IMR-90 (cell line): ENCODE measurements around the gene BIRC5. TPM values are rescaled to one million over a fixed set of nuclear protein-coding genes. Genes with fewer than 3 reads are reported as not detected.

Source experiments
- ATAC-seq: fragments of 200-7000 bp; cut with Tn5 transposase; 2 replicates; pipeline ENCODE4 v1.9.1; 2020; ENCODE audit warnings: low read depth, mild to moderate bottlenecking, moderate library complexity
- BruUV-seq: library from RNA; stranded (reverse); fragments of 400-500 nt; replicated peaks from 2 replicates; lab custom pipeline; 2021; lab: Mats Ljungman, UMichigan
- CTCF ChIA-PET: fragments of 300-600 bp; formaldehyde crosslinking; extraction: SDS; loops from one replicate; lab custom pipeline; 2021; ENCODE audit warnings: antibody characterized with exemption; lab: Yijun Ruan, JAX
- POLR2A ChIA-PET: fragments of 300-600 bp; sonication (Branson Sonifier 250); formaldehyde crosslinking; loops from one replicate; lab custom pipeline; 2022; ENCODE audit warnings: antibody characterized with exemption; ENCODE audit not compliant: unreplicated experiment; lab: Charles Lee
- DNase-seq: peaks from one replicate; pipeline ENCODE4 v3.0.0; 2013
- H2AFZ ChIP-seq: replicated peaks from 2 replicates; pipeline ENCODE3; 2013; ENCODE audit warnings: low read length, mild to moderate bottlenecking; ENCODE audit not compliant: poor library complexity
- H2AK5ac ChIP-seq: 2 replicates; pipeline ENCODE4 v1.6.1; 2013; ENCODE audit warnings: low read depth, low read length, inconsistent platforms
- H2AK9ac ChIP-seq: replicated peaks from 2 replicates; pipeline ENCODE3; 2013; ENCODE audit warnings: mild to moderate bottlenecking, low read depth, low read length, moderate library complexity; ENCODE audit not compliant: poor library complexity
- H2BK120ac ChIP-seq: 2 replicates; pipeline ENCODE4 v1.6.1; 2013; ENCODE audit warnings: low read depth, low read length, inconsistent platforms
- H2BK15ac ChIP-seq: 3 replicates; pipeline ENCODE4 v1.6.1; 2013; ENCODE audit warnings: low read depth, low read length, inconsistent platforms
- H2BK20ac ChIP-seq: 2 replicates; pipeline ENCODE4 v1.6.1; 2013; ENCODE audit warnings: low read depth, mild to moderate bottlenecking, inconsistent platforms, low read length, moderate library complexity
- H2BK5ac ChIP-seq: 2 replicates; pipeline ENCODE4 v1.6.1; 2013; ENCODE audit warnings: mild to moderate bottlenecking, low read depth, low read length, inconsistent platforms; ENCODE audit not compliant: poor library complexity, severe bottlenecking
- H3K14ac ChIP-seq: replicated peaks from 2 replicates; pipeline ENCODE4 v1.6.1; 2013; ENCODE audit warnings: low read depth, low read length, inconsistent platforms
- H3K18ac ChIP-seq: 2 replicates; pipeline ENCODE4 v1.6.1; 2013; ENCODE audit warnings: low read depth, low read length, control low read depth
- H3K23ac ChIP-seq: 2 replicates; pipeline ENCODE4 v1.6.1; 2013; ENCODE audit warnings: low read depth, low read length, inconsistent platforms
- H3K27ac ChIP-seq: 2 replicates; pipeline ENCODE4 v1.5.1; 2013; ENCODE audit warnings: mild to moderate bottlenecking, control low read depth, low read length; ENCODE audit not compliant: insufficient read depth
- H3K27me3 ChIP-seq: 2 replicates; pipeline ENCODE4 v1.6.1; 2013; ENCODE audit warnings: low read length; ENCODE audit not compliant: control insufficient read depth, insufficient read depth
- H3K36me3 ChIP-seq: 2 replicates; pipeline ENCODE4 v1.6.1; 2013; ENCODE audit warnings: low read length, mixed read lengths; ENCODE audit not compliant: control insufficient read depth, insufficient read depth
- H3K4ac ChIP-seq: 2 replicates; pipeline ENCODE4 v1.6.1; 2013; ENCODE audit warnings: low read depth, low read length, inconsistent platforms
- H3K4me1 ChIP-seq: 2 replicates; pipeline ENCODE4 v1.6.1; 2013; ENCODE audit warnings: low read length, mixed read lengths; ENCODE audit not compliant: control insufficient read depth, insufficient read depth
- H3K4me2 ChIP-seq: 2 replicates; pipeline ENCODE4 v1.6.1; 2013; ENCODE audit warnings: low read depth, mild to moderate bottlenecking, control low read depth, low read length, moderate library complexity
- H3K4me3 ChIP-seq: 2 replicates; pipeline ENCODE4 v1.5.1; 2013; ENCODE audit warnings: low read depth, mild to moderate bottlenecking, control low read depth, low read length, moderate library complexity; ENCODE audit not compliant: insufficient read depth
- H3K56ac ChIP-seq: 2 replicates; pipeline ENCODE4 v1.6.1; 2013; ENCODE audit warnings: low read length, inconsistent platforms; ENCODE audit not compliant: insufficient read depth; ENCODE audit errors: extremely low read depth
- H3K79me1 ChIP-seq, 2 experiments: 2 replicates each; pipeline ENCODE4 v1.6.1; 2013; ENCODE audit warnings: low read length in 2 of 2, inconsistent platforms in 1 of 2, low read depth in 1 of 2
- H3K9ac ChIP-seq: 2 replicates; pipeline ENCODE4 v1.6.1; 2013; ENCODE audit warnings: low read depth, low read length, control low read depth
- H3K9me1 ChIP-seq: 2 replicates; pipeline ENCODE4 v1.6.1; 2013; ENCODE audit warnings: low read length, inconsistent platforms; ENCODE audit not compliant: insufficient read depth
- H3K9me3 ChIP-seq: 2 replicates; pipeline ENCODE4 v1.6.1; 2013; ENCODE audit warnings: low read length; ENCODE audit not compliant: control insufficient read depth, insufficient read depth
- H4K20me1 ChIP-seq: 2 replicates; pipeline ENCODE4 v1.6.1; 2013; ENCODE audit warnings: low read length, inconsistent platforms; ENCODE audit not compliant: insufficient read depth
- H4K5ac ChIP-seq: 2 replicates; pipeline ENCODE4 v1.6.1; 2013; ENCODE audit warnings: mild to moderate bottlenecking, low read depth, low read length, control low read depth
- H4K8ac ChIP-seq, 2 experiments: 2 replicates each; pipeline ENCODE4 v1.6.1; 2013; ENCODE audit warnings: low read depth in 2 of 2, low read length in 2 of 2, control low read depth in 1 of 2, inconsistent platforms in 1 of 2
- H4K91ac ChIP-seq: 2 replicates; pipeline ENCODE4 v1.6.1; 2013; ENCODE audit warnings: low read depth, low read length, inconsistent platforms; ENCODE audit not compliant: insufficient read depth
- BHLHE40 ChIP-seq: fragments of 150-350 bp; IDR thresholded peaks from 2 replicates; pipeline ENCODE4 v1.6.1; 2016; ENCODE audit warnings: mild to moderate bottlenecking, low read depth, low read length
- CEBPB ChIP-seq: IDR thresholded peaks from 2 replicates; pipeline ENCODE4 v1.6.1; 2012; ENCODE audit warnings: low read depth, low read length, improper control_type of control experiment
- CHD1 ChIP-seq: IDR thresholded peaks from 2 replicates; pipeline ENCODE4 v1.6.1; 2012; ENCODE audit warnings: low read depth, low read length, improper control_type of control experiment
- ELK1 ChIP-seq: fragments of 150-350 bp; IDR thresholded peaks from 2 replicates; pipeline ENCODE4 v1.6.1; 2016; ENCODE audit warnings: low read depth, mild to moderate bottlenecking, low read length, moderate library complexity, borderline replicate concordance
- MAFK ChIP-seq: IDR thresholded peaks from 2 replicates; pipeline ENCODE4 v1.6.1; 2012; ENCODE audit warnings: low read depth, low read length, improper control_type of control experiment
- MAZ ChIP-seq: IDR thresholded peaks from 2 replicates; pipeline ENCODE4 v1.6.1; 2012; ENCODE audit warnings: low read depth, mild to moderate bottlenecking, low read length, improper control_type of control experiment, moderate library complexity, borderline replicate concordance
- MXI1 ChIP-seq: IDR thresholded peaks from 2 replicates; pipeline ENCODE4 v1.6.1; 2012; ENCODE audit warnings: low read depth, mild to moderate bottlenecking, low read length, moderate library complexity, borderline replicate concordance
- NFE2L2 ChIP-seq: fragments of 150-350 bp; IDR thresholded peaks from 2 replicates; pipeline ENCODE4 v1.6.1; 2016; ENCODE audit warnings: low read depth, mild to moderate bottlenecking, low read length
- RAD21 ChIP-seq: IDR thresholded peaks from 2 replicates; pipeline ENCODE4 v1.6.1; 2012; ENCODE audit warnings: low read length, improper control_type of control experiment
- RFX5 ChIP-seq: IDR thresholded peaks from 2 replicates; pipeline ENCODE4 v1.8.0; 2012; ENCODE audit warnings: low read depth, mild to moderate bottlenecking, low read length, moderate library complexity
- USF2 ChIP-seq: fragments of 150-350 bp; IDR thresholded peaks from 2 replicates; pipeline ENCODE4 v1.6.1; 2017; ENCODE audit warnings: mild to moderate bottlenecking, antibody characterized with exemption, low read length, low read depth
- WGBS, 2 experiments: methylation state at CpG; one replicate each; pipeline versions ENCODE4 v1.1.5 to v1.1.7; 2013; ENCODE audit warnings: missing lambda C conversion rate in 2 of 2; ENCODE audit not compliant: insufficient read length in 1 of 2; ENCODE audit errors: extremely low coverage in 2 of 2; 5-methylcytosine and 5-hydroxymethylcytosine counted together
- dilution Hi-C: fragments of 300-500 bp; cut with HindIII; formaldehyde crosslinking; loops from one replicate; pipeline ENCODE4 v1.14.3; 2018; ENCODE audit warnings: low sequenced_read_pairs; ENCODE audit not compliant: unreplicated experiment
- in situ Hi-C: fragments of 300-500 bp; cut with MboI; formaldehyde crosslinking; loops from 3 replicates; pipeline ENCODE4 v1.14.3; 2019; ENCODE audit warnings: low sequenced_read_pairs, inconsistent platforms, mixed read lengths
- intact Hi-C: fragments of 100-400 bp; cut with micrococcal nuclease; formaldehyde crosslinking; loops from 2 replicates; pipeline ENCODE4 v1.10.0; 2022
- polyA plus RNA-seq, 3 experiments: library from polyadenylated mRNA; depleted of rRNA; stranded (reverse); fragments of >200 nt; gene quantifications; 2 replicates each; pipeline ENCODE4 v1.2.3, GENCODE V29; 2012; ENCODE audit warnings: low replicate concordance in 1 of 3
- total RNA-seq: library from RNA; depleted of rRNA; stranded (reverse); fragments of >200 nt; gene quantifications from 2 replicates; pipeline ENCODE4 v1.2.3, GENCODE V29; 2012

BIRC5 gene
- total and polyA plus RNA-seq, 2 of the 4 experiments (the other 2 are of a cell fraction), result 16.6 to 52.7 TPM

- no peaks in the 10 kb centered on the region; the same call in 1 of the 2 replicates for H3K27me3 ChIP-seq
- H3K9me3 ChIP-seq, result no peaks in the 10 kb centered on the region
- H3K23ac ChIP-seq, result peak overlapping the region; percentile 4; the same call in 1 of the 2 replicates
- ChIA-PET POLR2A (no interaction called here), CTCF (interaction anchor here (0.7 kb wide), 1 partner anchor 8 kb away, joined by 3 read pairs; no protein-coding TSS in a partner anchor)
- H2AFZ ChIP-seq, result peak overlapping the region; percentile 94
- H4K20me1 ChIP-seq, result no peaks in the 10 kb centered on the region
- dilution Hi-C loops (no loop called here), intact Hi-C loops (no loop called here), in situ Hi-C loops (no loop called here)
- peak overlapping the region; percentile 44 for H3K4ac ChIP-seq
- no CpG with 5 or more reads among the region's 5 CpGs for WGBS, 2 experiments
- H2BK120ac ChIP-seq, result no peak overlapping the region
- H3K36me3 ChIP-seq, result no peaks in the 10 kb centered on the region; the same call in 1 of the 2 replicates
- H2BK5ac ChIP-seq, result peak overlapping the region; percentile 69
- peak overlapping the region; percentile 60; the same call in 1 of the 2 replicates for H3K27ac ChIP-seq
- ATAC-seq (no peak), DNase-seq (no peak)
- 0 out of 2 replicates have a peak, but pooled peaks cover 1% of the 10 kb centered on the region for H3K4me1 ChIP-seq
- TF ChIP-seq BHLHE40, result no peak
- no peak for TF ChIP-seq MXI1
- TF ChIP-seq RFX5, result no peak
- no peak for TF ChIP-seq ELK1
- no peak for TF ChIP-seq CHD1
- TF ChIP-seq NFE2L2, result no peak
- no peak for TF ChIP-seq MAZ
- TF ChIP-seq USF2, result no peak
- no peak for TF ChIP-seq RAD21
- no peak for TF ChIP-seq MAFK
- TF ChIP-seq CEBPB, result no peak
- no TSS peak for BruUV-seq
- H3K9me1 ChIP-seq, result 0 out of 2 replicates have a peak, but pooled peaks cover 2% of the 10 kb centered on the region
- H4K5ac ChIP-seq, result no peak overlapping the region; the same call in 1 of the 2 replicates
- peak overlapping the region; percentile 89 for H3K4me3 ChIP-seq
- H3K14ac ChIP-seq, result peak overlapping the region; percentile 10
- H3K18ac ChIP-seq, result no peak overlapping the region
- H2AK9ac ChIP-seq, result peak overlapping the region; percentile 83
- H3K79me1 ChIP-seq, result peaks cover 6 to 23% of the 10 kb centered on the region in 2 experiments
- H4K8ac ChIP-seq, result peak overlapping the region; percentile 31 to 46; a peak in 3 of 4 replicates
- peak overlapping the region; percentile 90 for H4K91ac ChIP-seq
- no peak overlapping the region for H2BK15ac ChIP-seq
- peak overlapping the region; percentile 48 for H3K56ac ChIP-seq
- peak overlapping the region; percentile 5 for H2AK5ac ChIP-seq
- H2BK20ac ChIP-seq, result no peak overlapping the region
- peak overlapping the region; percentile 73; the same call in 1 of the 2 replicates for H3K9ac ChIP-seq
- H3K4me2 ChIP-seq, result peak overlapping the region; percentile 96
Measured at GRCh38 chr17:78214706-78215061, 631 bp downstream of the BIRC5 start.
